LNCaP clone FGC (cell line): ENCODE measurements around the gene XYLT1.

Source experiments
- DNase-seq: peaks from one replicate; pipeline ENCODE4 v3.0.0-alpha.2; 2011; ENCODE audit warnings: low read depth
- H3K4me3 ChIP-seq: 2 replicates; pipeline ENCODE4 v1.5.1; 2011; ENCODE audit warnings: mild to moderate bottlenecking, low read depth, low read length, control low read depth
- TF ChIP-seq, protein P1 (sequence below): IDR thresholded peaks from 2 replicates; pipeline ENCODE4 v1.5.1; 2012; ENCODE audit warnings: mild to moderate bottlenecking; ENCODE audit not compliant: control insufficient read depth, insufficient read depth; ENCODE audit errors: extremely low read depth

XYLT1 gene

GRCh38 chr16:17277981-17278381, 192.8 kb downstream of the XYLT1 start:
- TF ChIP-seq, protein P1, sequence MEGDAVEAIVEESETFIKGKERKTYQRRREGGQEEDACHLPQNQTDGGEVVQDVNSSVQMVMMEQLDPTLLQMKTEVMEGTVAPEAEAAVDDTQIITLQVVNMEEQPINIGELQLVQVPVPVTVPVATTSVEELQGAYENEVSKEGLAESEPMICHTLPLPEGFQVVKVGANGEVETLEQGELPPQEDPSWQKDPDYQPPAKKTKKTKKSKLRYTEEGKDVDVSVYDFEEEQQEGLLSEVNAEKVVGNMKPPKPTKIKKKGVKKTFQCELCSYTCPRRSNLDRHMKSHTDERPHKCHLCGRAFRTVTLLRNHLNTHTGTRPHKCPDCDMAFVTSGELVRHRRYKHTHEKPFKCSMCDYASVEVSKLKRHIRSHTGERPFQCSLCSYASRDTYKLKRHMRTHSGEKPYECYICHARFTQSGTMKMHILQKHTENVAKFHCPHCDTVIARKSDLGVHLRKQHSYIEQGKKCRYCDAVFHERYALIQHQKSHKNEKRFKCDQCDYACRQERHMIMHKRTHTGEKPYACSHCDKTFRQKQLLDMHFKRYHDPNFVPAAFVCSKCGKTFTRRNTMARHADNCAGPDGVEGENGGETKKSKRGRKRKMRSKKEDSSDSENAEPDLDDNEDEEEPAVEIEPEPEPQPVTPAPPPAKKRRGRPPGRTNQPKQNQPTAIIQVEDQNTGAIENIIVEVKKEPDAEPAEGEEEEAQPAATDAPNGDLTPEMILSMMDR = peak; percentile 45
- no peak for DNase-seq
- H3K4me3 ChIP-seq = no peak overlapping the region

- DNase-seq = no peak
- no peak overlapping the region for H3K4me3 ChIP-seq
Observed at GRCh38 chr16:17276610-17277009, 194.2 kb downstream of the XYLT1 start.

GRCh38 chr16:17276010-17276530, 194.7 kb downstream of the XYLT1 start:
- no peak overlapping the region for H3K4me3 ChIP-seq
- no peak for DNase-seq
- TF ChIP-seq, protein P1 = no peak

More at GRCh38 chr16:17276610-17277009, 194.2 kb downstream of the XYLT1 start:
- TF ChIP-seq, protein P1 = no peak

DNA sequence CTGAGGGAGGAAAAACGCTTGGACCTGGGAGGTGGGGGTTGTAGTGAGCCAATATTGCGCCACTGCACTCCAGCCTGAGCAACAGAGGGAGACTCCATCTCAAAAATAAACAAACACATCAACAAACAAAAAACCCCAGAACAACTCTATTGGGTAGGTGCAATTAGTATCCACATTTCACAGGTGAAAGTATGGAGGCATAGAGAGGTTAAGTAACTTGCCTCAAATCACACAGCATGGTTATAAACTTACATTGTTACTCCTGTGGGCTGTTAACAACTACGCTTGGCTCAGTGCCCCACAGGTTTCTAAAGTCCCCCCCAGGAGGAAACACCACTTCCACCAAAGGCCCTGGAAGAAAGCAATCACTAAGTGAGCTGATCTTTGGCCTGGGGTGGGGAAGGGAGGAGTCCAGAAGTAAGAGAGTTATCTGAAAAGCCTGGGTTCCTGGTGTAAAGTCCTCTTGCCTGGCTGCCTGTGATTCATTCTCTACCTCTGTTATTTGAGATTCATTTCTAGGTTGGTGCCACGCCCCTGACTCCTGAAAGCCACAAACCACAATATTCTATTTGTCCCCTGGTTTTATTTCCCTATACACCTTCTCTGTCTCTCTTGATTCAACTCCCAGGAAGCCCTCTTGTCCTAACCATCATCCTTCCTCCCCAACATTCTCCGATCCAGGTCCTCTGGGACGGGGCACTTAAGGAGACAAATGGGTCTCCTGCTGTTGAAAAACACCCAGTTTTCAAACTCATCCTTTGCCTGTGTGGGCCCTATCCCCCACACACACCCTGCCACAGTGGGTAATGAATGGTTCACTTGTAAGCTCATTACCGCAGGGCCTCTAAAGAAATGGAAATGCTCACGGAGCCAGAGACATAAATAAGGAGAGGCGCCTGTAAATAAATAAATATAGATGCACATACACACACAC, 195.4 kb downstream of the XYLT1 start:
- TF ChIP-seq, protein P1 = no peak
- DNase-seq = no peak
- H3K4me3 ChIP-seq = no peak overlapping the region

- TF ChIP-seq, protein P1 = no peak
- no peak for DNase-seq
- no peak overlapping the region for H3K4me3 ChIP-seq
Observed at GRCh38 chr16:17273142-17273561, 197.6 kb downstream of the XYLT1 start.

GRCh38 chr16:17272716-17273115, 198.0 kb downstream of the XYLT1 start:
- DNase-seq = no peak
- TF ChIP-seq, protein P1 = no peak
- no peak overlapping the region for H3K4me3 ChIP-seq
